GM11168 (cell line): ENCODE results near the gene USP47.

Experiments
- in situ Hi-C: fragments of 300-500 bp; cut with MboI; formaldehyde crosslinking; loops from one replicate; pipeline ENCODE4 v1.12.0; 2022; ENCODE audit warnings: low sequenced_read_pairs; ENCODE audit not compliant: unreplicated experiment

Gene USP47

DNA sequence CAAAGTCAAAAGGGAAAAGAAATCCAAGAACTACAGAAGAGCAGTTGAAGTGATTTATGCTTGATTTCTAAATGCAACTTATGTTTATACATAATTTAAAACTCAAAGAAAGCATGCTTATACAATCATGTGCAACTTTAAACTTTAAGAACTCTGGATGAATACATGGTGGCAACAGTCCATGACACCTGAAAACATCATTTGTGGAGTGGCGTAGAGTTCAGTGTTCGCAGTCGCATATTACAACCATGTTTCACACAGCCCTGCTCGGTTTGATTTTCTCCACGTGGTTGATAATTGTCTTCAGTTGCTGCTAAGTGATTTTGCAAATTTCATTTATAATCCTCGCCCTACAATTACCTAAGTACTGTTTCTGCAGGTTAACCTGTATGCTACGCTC lies 121.3 kb downstream of the USP47 start:
- in situ Hi-C loops: no loop called here

DNA sequence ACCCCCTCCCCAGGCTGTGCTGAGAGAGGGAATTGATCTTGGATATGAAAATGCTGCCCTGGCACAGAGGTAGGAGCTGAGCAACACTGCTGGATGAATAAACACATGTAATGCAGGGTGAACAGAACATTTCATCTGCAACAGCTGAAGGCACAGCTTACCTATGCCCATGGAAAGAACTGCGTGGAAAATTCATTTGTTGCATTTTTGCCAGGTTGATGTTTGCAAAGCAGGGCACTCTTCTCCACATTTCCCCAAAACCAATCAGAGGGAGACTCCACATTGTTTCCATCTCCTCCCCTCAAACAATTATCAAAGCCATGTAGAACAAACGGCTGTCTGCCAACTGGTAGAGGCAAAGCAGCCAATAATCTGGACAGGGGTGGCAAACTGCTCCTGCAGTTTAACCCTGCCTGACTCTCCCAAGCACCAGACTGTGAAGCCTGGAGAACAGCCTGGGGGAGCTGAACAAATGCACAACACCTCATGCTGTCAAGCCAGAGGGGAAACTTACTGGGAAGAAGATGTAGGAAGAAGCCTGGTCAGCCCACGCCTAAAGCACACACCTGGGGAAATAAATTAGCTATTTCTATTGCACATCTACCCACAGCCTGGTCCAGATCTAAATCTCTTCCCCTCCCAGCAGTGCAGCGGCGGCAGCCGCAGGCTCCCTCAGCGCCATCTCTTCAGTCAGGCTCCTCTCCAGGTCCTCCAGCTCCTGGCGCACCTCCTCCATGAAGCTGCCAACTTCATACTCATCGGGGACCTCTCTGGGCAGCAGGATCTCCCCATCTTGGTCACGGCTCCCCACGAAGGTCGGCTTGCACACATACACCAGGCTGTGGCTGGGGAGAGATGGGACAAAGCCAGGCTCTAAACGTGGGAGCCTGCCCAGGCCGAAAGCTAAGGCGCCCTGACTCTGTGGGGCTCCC lies 122.3 kb downstream of the USP47 start:
- in situ Hi-C loops: no loop called here

DNA sequence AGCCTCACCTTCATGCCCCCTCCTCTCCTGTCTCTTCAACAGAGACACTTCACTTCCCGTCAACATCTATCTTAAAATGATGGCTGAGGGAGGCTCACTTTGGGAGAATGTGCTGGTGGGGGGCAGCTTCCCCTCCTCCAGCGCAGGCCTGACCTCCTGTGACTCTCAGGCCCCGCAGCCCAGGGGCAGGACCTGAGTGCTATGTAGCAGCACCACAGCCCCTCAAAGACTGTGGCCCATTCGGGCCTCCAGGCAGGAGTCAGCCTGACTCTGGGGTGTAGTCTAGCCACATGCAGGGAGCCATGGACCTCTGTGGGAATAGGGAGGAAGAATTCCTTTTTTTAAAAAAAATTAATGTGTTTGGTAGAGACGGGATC lies 123.0 kb downstream of the USP47 start:
- in situ Hi-C loops: no loop called here

DNA sequence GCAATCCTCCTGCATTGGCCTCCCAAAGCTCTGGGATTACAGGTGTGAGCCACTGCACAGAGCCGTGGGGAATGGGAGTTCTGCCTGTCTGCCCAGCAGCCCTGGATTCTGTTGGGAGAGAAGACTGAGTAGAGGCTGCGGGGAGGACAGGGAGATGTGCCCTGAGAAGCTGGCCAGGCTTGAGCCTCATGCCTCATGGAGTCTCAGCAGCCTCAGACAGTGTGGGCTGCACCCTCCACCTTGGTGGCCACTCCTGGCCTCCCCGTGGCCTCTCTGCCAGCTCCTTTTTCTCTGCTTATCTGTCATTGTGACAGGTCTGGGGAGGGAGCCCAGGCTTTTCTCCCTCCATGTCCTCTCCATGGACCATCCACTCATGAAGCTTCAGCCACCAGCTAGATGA lies 123.4 kb downstream of the USP47 start:
- in situ Hi-C loops: no loop called here

DNA sequence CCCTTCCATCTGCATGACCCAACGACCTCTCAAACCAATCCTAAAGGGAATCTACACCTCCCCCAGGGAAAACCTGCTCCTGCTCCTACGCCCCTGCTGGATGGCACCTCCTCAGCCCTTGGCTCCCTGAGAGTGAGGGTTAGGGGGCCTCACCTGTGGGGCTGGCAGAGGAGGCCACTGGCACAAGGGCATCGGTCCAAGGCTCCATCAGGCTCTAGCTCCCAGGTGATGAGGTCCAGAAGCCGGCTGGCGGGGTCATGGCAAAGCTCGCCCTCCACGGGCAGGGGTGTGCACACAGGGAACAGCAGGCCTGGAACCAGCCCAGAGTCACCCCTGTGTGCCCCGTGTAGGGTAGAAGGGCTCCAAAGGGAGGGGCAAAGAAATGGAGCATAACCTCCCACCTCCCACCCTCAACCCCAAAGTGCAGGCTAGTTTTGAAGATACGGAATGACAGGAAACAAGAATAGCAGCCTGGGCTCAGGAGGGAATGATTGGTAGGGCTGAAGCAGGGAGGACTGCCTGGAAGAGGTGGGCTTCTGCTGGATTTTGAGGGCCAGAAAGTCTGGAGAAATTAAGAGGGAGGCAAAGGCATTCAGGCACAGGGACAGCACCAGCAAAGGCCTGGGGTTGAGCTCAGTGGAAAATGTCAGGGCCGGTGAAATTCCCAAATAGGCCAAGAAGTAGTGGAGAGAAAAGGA lies 124.0 kb downstream of the USP47 start:
- in situ Hi-C loops: no loop called here

DNA sequence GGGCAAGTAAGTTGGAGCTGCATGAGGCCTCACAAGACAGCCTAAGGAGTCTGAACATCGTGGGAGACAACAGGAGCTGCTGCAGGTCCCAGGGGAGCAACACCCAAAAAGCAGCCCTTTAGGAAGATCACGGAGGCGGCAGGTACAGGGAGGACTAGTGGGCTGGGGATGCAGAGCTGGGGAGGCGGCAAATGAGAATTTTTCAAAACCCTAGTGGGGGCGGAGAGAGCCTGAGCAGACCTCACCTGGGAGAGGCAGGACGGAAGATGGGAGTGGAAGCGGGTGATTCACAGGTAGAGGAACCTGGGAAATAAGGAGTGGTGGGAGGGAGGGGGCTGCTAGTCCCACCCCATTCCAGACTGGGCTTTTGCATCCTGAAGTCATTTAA lies 124.6 kb downstream of the USP47 start:
- in situ Hi-C loops: no loop called here

DNA sequence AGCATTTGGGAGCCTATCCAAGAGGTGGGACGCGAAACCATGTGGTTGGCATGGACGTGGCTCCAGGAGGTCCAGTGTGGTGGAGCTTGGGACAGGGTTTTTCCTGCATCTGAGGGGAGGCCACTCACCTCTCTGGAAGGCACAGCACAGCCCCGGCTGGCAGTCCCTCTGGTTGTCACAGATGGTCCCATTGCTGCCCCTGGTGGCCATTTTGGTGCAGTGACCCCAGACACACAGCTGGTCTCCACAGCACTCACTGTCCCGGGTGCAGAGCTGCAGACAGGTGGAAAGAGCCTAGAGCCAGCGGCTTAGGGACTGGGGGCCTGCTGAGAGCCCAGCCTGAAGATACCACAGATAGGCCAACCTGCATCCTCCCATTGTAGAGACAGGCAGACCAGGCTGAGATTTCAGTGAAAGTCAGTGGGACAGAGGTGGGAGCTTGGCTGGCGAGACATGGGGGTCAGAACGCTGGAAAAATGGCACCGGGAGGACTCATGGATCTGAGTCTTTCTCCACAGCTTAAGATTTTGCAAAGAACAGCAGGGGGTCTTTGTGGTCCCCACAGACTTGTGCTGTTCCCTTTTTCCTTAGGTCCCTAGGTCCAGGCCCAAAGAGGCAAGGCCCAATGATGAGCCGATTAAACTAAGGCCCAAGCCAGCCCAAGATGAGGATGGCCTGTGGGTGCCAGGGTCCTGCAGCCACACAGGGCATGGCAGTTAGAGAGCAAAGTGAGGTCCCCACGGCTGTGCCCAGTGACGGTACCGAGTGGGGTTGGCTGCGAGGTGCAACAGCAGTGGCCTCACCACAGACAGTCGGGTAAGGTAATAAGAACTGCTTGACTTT lies 125.3 kb downstream of the USP47 start:
- in situ Hi-C loops: no loop called here

DNA sequence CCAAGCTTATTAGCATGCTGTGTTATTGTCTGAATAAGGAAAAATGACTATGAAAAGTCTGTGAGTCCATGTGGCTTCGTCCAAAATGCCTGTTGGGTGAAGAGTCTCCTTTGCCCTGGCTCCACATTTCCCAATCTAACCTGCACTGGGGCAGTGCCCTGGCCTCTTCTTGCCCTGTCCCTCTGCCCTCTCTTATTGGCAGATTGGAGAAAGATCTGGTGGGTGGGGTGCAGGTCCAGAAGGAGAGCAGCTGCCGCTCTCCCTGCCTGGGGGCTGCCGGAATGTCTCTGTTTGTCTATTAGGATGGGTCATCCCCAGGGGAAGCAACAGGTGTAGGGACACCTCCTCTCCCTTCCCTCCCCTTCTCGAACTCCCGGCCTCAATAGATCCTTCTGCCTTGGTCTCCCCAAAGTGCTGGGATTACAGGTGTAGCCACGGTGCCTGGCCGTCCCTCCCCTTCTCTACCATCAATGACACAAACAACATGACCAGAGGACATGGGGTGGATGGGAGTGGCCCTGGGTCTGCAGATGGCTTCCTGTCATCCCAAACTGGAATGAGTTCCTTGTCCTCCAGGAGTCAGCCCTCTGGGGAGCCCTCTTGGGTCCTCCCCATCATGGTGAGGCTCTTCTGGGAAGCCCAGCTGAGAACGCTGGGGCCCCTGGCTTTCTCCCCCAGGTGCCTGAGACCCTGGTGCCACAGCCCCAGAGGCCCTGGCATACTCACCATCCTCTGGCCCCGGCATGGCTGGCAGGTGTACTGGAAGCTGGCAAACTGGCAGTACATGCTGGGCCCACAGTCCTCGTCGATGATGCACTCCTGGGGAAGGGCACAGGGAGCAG lies 126.1 kb downstream of the USP47 start:
- in situ Hi-C loops: no loop called here

DNA sequence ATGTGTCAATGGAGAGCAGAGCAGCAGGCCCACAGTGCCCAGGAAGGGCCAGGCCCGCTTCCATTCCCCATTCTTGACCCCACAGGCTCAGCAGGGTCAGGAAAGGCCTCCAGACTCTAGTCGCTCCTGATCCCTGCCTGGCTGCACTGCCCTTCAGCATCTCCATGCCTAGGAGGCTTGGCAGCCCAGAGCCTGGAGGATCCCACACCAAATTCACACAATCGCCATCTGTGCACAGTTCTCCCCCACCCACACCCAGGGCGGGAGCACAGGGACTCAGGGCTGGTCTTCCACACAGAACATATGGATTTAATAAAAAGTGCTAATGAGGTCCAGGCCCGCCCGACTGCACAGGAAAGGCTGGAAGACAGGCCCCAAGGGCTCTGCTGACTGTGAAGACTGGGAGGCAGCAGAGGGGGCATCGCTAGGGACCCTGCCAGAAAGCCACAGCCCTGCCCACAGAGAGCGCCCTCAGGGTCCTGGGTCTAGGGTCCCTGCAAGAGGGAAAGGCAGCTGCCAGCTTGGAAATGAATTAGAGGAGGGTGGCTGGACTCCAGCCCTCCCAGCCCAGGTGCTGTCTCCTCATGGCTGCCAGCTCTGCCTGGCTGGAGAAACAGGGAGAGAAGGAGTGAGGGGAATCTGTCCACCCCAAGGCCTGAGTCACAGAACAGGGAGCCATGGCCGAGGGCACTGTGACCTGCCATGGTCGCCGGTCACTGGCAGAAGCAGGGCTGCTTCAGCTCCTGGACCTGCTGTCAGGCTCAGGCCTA lies 126.9 kb downstream of the USP47 start:
- in situ Hi-C loops: no loop called here

DNA sequence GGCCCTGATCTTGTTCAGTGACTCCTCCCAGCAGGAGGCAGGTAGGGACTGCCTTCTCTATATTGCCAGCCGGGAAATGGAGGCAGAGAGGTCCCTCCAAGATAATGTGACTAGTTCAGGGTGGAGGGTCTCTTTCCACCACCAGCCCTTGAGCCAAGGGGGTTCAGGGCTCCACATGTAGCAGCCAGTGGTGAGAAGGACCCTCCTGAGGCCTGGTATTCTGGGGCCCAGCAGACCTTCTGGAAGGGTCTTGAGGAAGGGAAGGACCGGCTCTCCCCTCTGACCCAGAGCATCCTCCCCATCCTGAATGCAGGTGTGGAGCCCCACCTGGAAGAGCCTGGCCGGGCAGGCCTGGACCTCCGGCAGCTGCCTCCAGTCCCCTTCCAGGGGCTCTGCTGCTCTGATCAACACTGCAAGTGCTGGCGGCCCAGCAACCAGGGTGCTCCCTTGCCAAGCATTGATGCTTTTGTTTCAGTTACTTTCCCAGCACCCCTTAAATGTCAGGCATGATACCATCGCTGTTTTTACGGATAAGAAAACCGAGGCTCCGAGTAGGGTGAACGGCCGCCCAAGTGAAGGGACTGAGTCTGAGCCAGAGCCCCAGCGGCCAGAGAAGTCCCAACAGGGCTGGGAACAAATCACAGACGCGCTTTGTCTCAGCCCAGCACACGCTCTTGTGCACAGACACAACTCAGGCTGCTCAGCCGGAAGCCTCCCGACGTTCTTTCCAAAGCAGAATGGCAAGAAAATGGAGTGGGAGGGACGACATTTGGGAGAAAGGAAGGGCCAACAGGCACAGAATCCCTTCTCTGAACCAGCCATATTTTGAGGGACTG lies 127.8 kb downstream of the USP47 start:
- in situ Hi-C loops: no loop called here

DNA sequence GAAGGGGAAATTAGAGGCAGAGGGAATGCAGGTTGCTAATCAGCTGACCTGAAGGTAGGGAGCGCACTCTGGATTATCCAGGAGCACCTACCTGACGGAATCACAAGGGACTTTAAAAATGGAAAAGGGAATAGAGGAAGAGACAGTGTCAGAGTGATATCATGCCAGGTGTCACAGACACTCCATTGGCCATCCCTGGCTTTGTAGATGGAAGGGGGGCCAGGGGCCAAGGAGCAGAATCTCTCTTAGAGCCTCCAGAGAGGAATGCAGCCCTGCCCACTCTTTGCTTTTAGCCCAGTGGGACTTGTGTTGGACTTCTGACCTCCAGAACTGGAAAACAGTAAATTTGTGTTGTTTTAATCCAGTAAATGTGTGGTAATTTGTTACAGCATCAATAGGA lies 128.8 kb downstream of the USP47 start:
- in situ Hi-C loops: no loop called here

DNA sequence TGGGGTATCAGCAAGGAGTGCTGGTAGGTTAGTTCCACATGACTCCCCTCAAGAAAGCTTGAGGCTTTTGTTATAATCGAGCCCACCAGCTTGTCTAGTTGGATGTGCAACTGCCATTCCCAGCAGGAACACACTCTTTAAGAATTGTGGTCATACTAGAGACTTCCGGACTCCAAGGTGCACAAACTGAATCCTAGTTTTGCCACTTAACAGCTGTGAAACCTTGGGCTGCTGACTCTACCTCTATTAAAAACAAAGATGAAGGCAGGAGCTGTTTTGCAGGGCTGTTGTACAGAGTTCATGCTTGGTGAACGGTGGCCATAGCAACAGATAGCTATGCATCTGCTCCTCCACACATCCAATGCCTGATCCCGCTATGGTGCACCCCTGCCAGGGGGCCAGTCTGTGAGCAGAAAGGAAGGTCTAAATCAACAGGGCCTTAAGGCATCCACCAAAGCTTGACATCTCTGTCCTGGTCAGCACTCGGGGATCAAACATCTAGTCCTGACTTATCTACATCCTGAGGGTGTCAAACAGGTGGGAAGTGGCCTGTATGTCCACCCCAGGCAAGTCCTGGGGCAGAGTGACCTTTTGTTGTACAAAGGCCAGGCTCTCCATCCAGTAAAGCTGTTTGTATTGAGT lies 130.3 kb downstream of the USP47 start:
- in situ Hi-C loops: no loop called here

DNA sequence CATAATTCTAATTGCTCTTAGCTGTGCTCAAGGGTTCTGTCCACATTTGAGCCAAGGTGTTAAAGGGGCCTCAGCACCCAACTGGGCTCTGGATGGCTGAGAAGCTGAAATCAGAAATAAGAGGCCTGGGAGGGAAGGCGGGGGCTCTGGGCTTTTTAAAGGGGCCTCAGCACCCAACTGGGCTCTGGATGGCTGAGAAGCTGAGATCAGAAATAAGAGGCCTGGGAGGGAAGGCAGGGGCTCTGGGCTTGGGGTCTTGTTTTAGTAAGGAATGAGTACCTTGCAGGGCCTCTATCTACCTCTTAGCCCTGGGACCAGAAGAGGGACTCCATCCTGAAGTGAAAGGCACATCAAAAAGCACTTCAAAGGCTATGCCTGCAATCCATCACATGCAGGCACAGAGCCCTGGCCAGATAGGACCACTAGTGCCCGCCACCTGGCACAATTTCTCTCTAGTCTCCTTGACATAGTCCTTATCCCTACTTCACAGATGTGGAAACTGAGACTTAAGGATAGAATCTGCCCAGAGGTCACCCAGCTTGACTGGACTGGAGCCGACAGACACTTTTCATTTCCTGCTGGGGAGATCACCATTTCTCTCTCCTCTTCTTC lies 131.1 kb downstream of the USP47 start:
- in situ Hi-C loops: no loop called here

DNA sequence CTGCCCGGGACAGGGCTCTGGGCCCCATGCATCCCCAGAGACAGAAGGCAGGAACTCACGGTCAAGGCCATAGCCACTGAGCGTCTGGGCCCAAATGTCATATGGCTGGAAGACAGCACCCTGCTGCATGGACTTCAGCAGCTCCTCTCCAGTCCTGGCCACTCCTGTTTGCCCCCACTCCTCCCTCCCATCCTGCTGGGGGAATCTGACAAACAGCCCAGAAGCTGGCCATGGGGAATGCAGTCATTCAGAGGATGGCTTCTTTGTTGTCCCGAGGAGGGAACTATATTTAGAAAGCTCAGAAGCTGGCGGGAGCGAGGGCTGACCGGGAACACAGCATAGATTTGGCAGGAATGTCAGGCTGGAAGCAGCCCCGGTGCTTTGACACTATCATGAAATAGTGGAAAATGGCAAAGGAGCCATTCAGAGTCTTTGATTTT lies 131.6 kb downstream of the USP47 start:
- in situ Hi-C loops: no loop called here

DNA sequence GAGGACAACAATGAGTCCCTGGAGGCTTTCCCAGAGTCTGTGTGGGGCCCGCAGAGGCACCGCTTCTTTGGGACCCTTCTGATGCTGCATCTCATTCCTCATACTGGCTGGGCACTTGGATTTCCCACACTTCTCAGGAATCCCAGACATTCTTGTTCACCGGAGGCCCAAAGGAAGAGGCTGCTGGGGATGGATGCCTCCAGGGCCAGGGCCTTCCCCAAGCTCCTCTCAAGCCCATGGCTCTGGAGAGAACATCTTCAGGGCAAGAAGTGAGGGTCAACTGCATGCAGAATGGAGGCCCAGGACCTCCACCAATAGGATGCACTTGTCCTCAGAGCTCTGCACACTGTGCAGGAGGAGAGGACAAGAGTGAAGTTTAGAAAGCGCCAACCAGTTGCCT lies 132.1 kb downstream of the USP47 start:
- in situ Hi-C loops: no loop called here

DNA sequence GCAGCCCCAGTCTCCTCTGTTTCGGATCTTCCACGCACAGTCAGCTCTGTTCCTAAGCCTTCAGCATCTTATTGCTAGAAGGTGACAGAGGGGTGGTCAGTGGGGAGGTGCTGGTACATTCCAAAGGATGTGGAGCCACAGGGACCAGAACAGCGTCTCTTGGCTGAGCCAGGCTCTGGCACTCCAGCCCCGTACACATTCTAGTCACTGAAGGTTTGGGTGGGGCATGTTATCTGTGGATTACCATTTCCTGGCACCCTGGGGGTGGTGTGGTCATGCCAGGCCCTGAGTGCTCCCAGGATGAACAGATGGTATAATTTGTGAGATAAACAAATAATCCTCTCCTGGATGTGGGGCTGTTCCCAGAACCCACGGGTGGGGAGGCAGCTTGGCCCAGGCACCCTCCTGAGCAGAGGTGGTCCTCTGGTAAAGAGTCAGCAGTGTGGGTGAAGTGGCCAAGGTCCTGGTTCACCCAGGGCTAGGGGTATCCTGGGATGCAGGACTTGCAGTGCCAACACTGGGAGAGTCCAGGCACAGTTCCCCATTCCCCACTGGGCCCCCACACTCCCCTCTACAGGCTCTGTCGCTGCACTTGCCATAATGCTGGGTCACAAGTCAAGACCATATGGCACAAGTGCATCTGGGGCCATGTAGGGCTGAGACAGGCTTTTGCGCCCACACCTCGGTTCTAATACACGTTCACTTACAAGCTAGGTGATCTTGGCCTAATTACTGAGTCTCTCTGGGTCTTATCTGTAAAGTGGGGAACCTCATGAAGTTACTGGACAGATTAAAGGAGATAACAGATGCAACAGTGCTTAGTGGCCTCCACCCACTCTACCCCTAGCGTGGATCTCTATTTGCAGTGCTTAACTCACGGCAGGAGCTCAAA lies 133.7 kb downstream of the USP47 start:
- in situ Hi-C loops: no loop called here
